HUES6 (cell line): ENCODE results near the gene TRIM63.

Source experiments
- H3K27ac ChIP-seq: 2 replicates; pipeline ENCODE4 v1.7.0; 2013; ENCODE audit warnings: low read depth, mild to moderate bottlenecking, low read length, inconsistent platforms
- H3K27me3 ChIP-seq: 2 replicates; pipeline ENCODE4 v1.6.1; 2013; ENCODE audit warnings: low read length; ENCODE audit not compliant: control insufficient read depth, insufficient read depth
- H3K36me3 ChIP-seq: 2 replicates; pipeline ENCODE4 v1.6.1; 2013; ENCODE audit warnings: low read length; ENCODE audit not compliant: control insufficient read depth, insufficient read depth
- H3K4me1 ChIP-seq: 2 replicates; pipeline ENCODE4 v1.6.1; 2013; ENCODE audit warnings: low read length; ENCODE audit not compliant: control insufficient read depth, insufficient read depth
- H3K4me3 ChIP-seq: 2 replicates; pipeline ENCODE4 v1.5.1; 2013; ENCODE audit warnings: low read depth, low read length
- H3K9ac ChIP-seq: one replicate; pipeline ENCODE4 v1.6.1; 2013; ENCODE audit warnings: mild to moderate bottlenecking, low read length
- H3K9me3 ChIP-seq: 2 replicates; pipeline ENCODE4 v1.6.1; 2013; ENCODE audit warnings: low read depth, low read length; ENCODE audit not compliant: control insufficient read depth, insufficient read depth

TRIM63 gene

GRCh38 chr1:26021647-26022403 lies 45.6 kb downstream of the TRIM63 start, which contains the start of gene EXTL1:
Gene EXTL1 (plus strand): TSS chr1:26021775. CDS start chr1:26022647, 872 bp downstream.
- H3K9ac ChIP-seq = peak within 1 kb of the TSS; percentile 29
- H3K4me1 ChIP-seq = peaks cover 23% of the 10 kb centered on the region
- no peaks in the 10 kb centered on the region for H3K9me3 ChIP-seq
- H3K36me3 ChIP-seq = no peaks in the 10 kb centered on the region
- H3K4me3 ChIP-seq = peak within 1 kb of the TSS; percentile 62
- H3K27me3 ChIP-seq = no peaks in the 10 kb centered on the region
- no peak within 1 kb of the TSS for H3K27ac ChIP-seq

GRCh38 chr1:26020941-26021646 lies 46.3 kb downstream of the TRIM63 start:
- Histone ChIP-seq H3K27me3 (no peaks in the 10 kb centered on the region), H3K9me3 (no peaks in the 10 kb centered on the region), H3K27ac (no peak overlapping the region), H3K9ac (no peak overlapping the region), H3K4me1 (peaks cover 30% of the 10 kb centered on the region), H3K4me3 (no peak overlapping the region), H3K36me3 (no peaks in the 10 kb centered on the region)

GRCh38 chr1:26020330-26020768 lies 47.1 kb downstream of the TRIM63 start:
- Histone ChIP-seq H3K4me3 (no peak overlapping the region), H3K9me3 (no peaks in the 10 kb centered on the region), H3K27me3 (no peaks in the 10 kb centered on the region), H3K36me3 (no peaks in the 10 kb centered on the region), H3K27ac (no peak overlapping the region), H3K9ac (no peak overlapping the region), H3K4me1 (peaks cover 30% of the 10 kb centered on the region)

- Histone ChIP-seq H3K36me3 (no peaks in the 10 kb centered on the region), H3K9ac (no peak overlapping the region), H3K4me3 (no peak overlapping the region), H3K27me3 (no peaks in the 10 kb centered on the region), H3K27ac (no peak overlapping the region), H3K4me1 (peaks cover 30% of the 10 kb centered on the region), H3K9me3 (no peaks in the 10 kb centered on the region)
Observed at GRCh38 chr1:26019641-26020315, 47.7 kb downstream of the TRIM63 start.

- no peak overlapping the region for H3K27ac ChIP-seq
- no peak overlapping the region for H3K4me3 ChIP-seq
- H3K27me3 ChIP-seq = no peaks in the 10 kb centered on the region
- H3K9ac ChIP-seq = no peak overlapping the region
- no peaks in the 10 kb centered on the region for H3K9me3 ChIP-seq
- peaks cover 30% of the 10 kb centered on the region for H3K4me1 ChIP-seq
- no peaks in the 10 kb centered on the region for H3K36me3 ChIP-seq
Observed at GRCh38 chr1:26017606-26018005, 49.8 kb downstream of the TRIM63 start.

- no peaks in the 10 kb centered on the region for H3K9me3 ChIP-seq
- H3K36me3 ChIP-seq = no peaks in the 10 kb centered on the region
- no peak overlapping the region for H3K4me3 ChIP-seq
- no peak overlapping the region for H3K9ac ChIP-seq
- H3K27ac ChIP-seq = no peak overlapping the region
- no peaks in the 10 kb centered on the region for H3K27me3 ChIP-seq
- H3K4me1 ChIP-seq = peaks cover 29% of the 10 kb centered on the region
Observed at GRCh38 chr1:26016953-26017545, 50.4 kb downstream of the TRIM63 start.

GRCh38 chr1:26016258-26016952 lies 51.0 kb downstream of the TRIM63 start:
- Histone ChIP-seq H3K36me3 (no peaks in the 10 kb centered on the region), H3K27ac (no peak overlapping the region), H3K27me3 (no peaks in the 10 kb centered on the region), H3K4me3 (no peak overlapping the region), H3K9me3 (no peaks in the 10 kb centered on the region), H3K9ac (no peak overlapping the region), H3K4me1 (peaks cover 23% of the 10 kb centered on the region)

GRCh38 chr1:26015358-26015757 lies 52.1 kb downstream of the TRIM63 start:
- H3K4me3 ChIP-seq = no peak overlapping the region
- no peak overlapping the region for H3K27ac ChIP-seq
- H3K9ac ChIP-seq = no peak overlapping the region
- peaks cover 27% of the 10 kb centered on the region for H3K4me1 ChIP-seq
- H3K9me3 ChIP-seq = no peaks in the 10 kb centered on the region
- H3K27me3 ChIP-seq = no peaks in the 10 kb centered on the region
- H3K36me3 ChIP-seq = no peaks in the 10 kb centered on the region

GRCh38 chr1:26014179-26014578 lies 53.3 kb downstream of the TRIM63 start:
- Histone ChIP-seq H3K4me3 (no peak overlapping the region), H3K9ac (no peak overlapping the region), H3K9me3 (no peaks in the 10 kb centered on the region), H3K27ac (no peak overlapping the region), H3K4me1 (peaks cover 32% of the 10 kb centered on the region), H3K27me3 (no peaks in the 10 kb centered on the region), H3K36me3 (no peaks in the 10 kb centered on the region)

GRCh38 chr1:26012864-26013263 lies 54.6 kb downstream of the TRIM63 start:
- no peaks in the 10 kb centered on the region for H3K9me3 ChIP-seq
- peaks cover 27% of the 10 kb centered on the region for H3K4me1 ChIP-seq
- H3K27me3 ChIP-seq = no peaks in the 10 kb centered on the region
- no peak overlapping the region for H3K9ac ChIP-seq
- no peaks in the 10 kb centered on the region for H3K36me3 ChIP-seq
- H3K27ac ChIP-seq = no peak overlapping the region
- H3K4me3 ChIP-seq = no peak overlapping the region
